T-helper 1 cell treated with Interleukin-12 subunit alpha and Interleukin-12 subunit beta and Interleukin-4 antibody, amounts not matched to agents 30 ng/mL and 1 ng/mL, for 36 hours (primary cell): Measurements from ENCODE around the gene CEP126. TPM values are rescaled to one million over a fixed set of nuclear protein-coding genes. Genes with fewer than 3 reads are reported as not detected.

Source experiments
- intact Hi-C: fragments of 100-400 bp; cut with micrococcal nuclease; formaldehyde crosslinking; loops from one replicate; pipeline ENCODE4 v1.15.1; 2024
- total RNA-seq: library from RNA; stranded (reverse); gene quantifications from 2 replicates; pipeline ENCODE4 v1.2.3, GENCODE V29; 2022

Gene CEP126
- total RNA-seq = 0.27 and 0.37 TPM in 2 replicates

DNA sequence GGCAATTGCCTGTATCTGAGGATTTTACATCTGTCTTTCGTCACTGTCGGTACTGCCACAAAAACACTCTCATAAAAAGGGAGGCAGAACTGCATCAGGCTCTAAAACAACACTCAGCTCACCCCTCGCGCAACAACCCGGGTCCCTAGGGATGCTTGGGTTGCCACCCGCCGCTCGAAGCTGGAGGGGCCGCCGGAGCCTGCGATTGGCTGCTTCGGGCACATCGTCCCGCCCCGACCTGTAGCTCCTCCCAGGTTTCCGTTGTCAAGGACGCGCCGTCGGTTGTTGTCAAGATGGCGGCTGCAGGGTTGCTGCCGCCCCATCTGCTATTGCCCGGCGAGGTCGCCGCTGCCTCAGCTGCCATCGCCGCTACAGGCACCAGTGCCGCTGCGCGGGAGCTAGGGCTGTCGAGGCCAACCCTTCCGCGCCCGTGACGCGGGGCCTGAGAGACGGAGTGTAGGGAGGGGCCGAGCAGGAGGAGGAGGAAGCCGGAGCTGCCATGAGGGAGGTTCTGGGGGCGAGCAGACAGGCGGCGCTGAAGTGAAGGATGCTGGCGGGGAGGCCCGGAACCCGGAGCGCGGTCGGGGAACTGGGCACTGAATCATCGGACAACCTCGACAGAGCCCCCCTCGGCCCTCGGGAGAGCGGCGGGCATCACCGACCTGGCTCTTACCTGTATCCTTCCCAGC, at the start of gene CEP126:
Gene CEP126 (plus strand): TSS at position 273 of the 689 bp plus-strand sequence. CDS start 275 bp downstream, at position 548.
- intact Hi-C loops = loop anchor here (1.0 to 10.0 kb wide), 9 partner anchors 54 to 1194 kb away; partner anchors contain the start of genes BIRC2, BIRC3, DYNC2H1 and TMEM123

DNA sequence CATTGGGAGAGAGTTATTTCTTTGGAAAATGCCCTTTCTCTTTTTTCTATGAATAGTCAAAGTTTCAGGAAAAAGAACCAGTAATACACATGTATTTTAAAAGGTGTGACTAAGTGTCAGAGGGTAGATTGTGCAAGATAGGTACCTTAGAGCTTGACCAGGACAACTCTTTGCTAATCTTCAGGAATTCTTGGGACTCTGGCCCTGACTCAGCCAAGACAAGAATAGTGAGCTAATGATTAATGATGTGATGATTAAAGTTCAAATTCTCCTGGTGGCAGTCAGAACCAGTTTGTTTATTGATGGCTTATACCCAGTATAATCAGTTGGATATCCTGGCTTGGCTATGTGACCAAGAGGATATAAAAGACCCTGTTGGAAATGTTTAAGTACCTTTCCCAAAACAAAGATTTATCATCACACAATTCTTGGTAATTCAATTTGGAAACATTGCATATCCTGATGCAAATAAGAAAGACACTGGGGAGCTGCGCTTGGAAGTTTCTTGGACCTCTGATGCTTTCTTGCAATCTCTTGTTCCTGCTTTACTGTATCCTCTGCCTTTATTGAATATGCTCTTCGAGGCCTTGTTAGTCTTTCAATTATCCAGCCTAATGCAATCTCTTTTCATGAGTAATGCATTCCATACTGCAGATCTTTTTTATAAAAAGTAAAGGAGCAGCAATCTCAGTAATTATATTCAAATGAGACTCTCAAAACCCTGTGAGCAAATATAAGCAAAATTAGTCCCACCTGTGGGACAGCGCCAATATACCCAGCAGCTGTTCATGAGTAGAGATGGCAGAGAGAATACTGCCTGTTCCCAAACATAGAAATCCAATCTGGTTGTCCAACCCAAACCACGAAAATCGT, 48.0 kb upstream of the CEP126 start:
- intact Hi-C loops = no loop called here

GRCh38 chr11:101867951-101868350, 46.9 kb upstream of the CEP126 start:
- intact Hi-C loops = no loop called here

DNA sequence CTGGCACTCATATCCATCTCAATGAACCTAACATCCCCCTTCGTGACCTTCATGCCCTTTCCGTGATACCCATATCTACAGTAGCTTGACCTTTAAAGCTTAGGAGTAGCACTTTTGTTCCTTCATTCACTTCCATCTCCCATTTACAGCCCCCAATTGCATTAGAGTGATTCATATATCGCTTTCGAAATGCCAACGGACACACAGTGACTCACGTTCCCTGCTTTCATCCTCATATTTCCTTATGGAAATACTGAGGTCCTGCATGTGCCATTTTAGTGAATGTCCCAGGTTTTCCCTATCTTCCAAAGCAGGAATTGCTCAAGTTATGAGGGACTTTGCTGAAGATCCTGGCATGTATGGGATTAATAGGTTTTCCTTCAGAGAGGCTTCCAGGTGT, 44.3 kb upstream of the CEP126 start:
- intact Hi-C loops = no loop called here

- intact Hi-C loops = no loop called here
Measured at GRCh38 chr11:101872171-101872882, 42.5 kb upstream of the CEP126 start.

GRCh38 chr11:101880222-101880621, 34.6 kb upstream of the CEP126 start:
- intact Hi-C loops = no loop called here

DNA sequence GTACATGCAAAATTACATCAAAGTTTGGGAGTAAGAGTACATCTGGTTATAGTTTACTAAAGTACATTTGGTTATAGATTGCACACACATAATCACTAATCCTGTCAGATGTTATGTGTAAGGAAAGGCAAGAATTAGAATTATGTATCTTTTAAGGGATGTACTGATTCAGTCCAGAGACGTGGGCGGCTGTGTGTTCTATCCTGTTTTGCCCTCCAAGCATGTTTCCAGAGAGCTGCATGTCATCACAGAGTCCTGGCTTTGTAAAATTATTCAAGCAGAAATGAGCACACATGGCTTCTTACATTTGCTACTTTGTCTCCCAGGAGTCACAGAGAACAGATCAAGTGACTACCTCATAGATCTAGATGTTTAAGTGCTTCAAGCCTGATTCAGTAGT, 33.2 kb upstream of the CEP126 start:
- intact Hi-C loops = no loop called here

GRCh38 chr11:101885631-101886030, 29.2 kb upstream of the CEP126 start:
- intact Hi-C loops = no loop called here

DNA sequence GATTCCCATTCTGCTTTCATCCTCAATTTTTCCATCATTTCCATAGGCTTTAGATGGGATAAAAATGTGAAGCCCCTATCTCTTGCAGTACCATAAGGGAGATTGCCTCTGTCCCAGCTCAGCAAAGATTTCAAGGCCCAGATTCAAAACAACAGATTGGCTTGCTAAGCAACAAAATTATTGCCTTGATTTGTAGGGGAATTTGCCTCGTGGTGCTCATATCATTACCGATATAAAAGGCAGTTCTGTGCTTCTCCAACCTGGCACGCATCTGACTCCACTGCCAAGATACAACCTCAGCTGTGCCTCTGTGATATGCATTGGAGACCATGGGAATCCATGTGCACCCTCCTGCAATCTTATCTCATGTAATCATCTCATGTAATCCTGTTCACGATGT, 25.0 kb upstream of the CEP126 start:
- intact Hi-C loops = no loop called here

DNA sequence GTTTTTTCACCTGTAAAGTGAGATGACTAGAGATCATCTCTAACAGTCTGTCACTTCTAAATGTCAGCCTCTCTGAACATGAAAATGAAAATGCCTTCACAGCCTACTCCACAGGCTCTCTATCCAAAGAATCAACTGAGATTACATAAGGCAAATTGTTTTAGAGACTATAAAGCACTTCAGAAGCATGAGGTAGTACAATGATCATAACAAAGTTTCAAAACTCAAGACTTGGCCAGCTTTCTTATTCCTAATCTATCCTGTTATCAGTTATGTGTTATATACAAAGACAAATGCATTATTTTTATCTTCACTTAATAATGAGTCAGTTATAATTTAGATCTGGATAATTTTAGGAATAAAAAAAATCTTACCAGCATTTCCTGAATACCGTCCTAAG, 20.3 kb upstream of the CEP126 start:
- intact Hi-C loops = no loop called here

GRCh38 chr11:101907815-101908214, 7.0 kb upstream of the CEP126 start:
- intact Hi-C loops = no loop called here

GRCh38 chr11:101909087-101909486, 5.7 kb upstream of the CEP126 start:
- intact Hi-C loops = no loop called here

- intact Hi-C loops = loop anchor here (10.0 kb wide), 3 partner anchors 402 to 1122 kb away; partner anchors contain the start of genes BIRC2 and BIRC3
Measured at GRCh38 chr11:101912823-101913284, 2.0 kb upstream of the CEP126 start.

- intact Hi-C loops = loop anchor here (2.0 to 10.0 kb wide), 6 partner anchors 53 to 1121 kb away; partner anchors contain the start of genes BIRC2, BIRC3 and TMEM123
Measured at GRCh38 chr11:101913656-101914055, 1.2 kb upstream of the CEP126 start.

- intact Hi-C loops = loop anchor here (2.0 to 10.0 kb wide), 6 partner anchors 54 to 1120 kb away; partner anchors contain the start of genes BIRC2, BIRC3 and TMEM123
Measured at GRCh38 chr11:101914341-101914737, 471 bp upstream of the CEP126 start.

DNA sequence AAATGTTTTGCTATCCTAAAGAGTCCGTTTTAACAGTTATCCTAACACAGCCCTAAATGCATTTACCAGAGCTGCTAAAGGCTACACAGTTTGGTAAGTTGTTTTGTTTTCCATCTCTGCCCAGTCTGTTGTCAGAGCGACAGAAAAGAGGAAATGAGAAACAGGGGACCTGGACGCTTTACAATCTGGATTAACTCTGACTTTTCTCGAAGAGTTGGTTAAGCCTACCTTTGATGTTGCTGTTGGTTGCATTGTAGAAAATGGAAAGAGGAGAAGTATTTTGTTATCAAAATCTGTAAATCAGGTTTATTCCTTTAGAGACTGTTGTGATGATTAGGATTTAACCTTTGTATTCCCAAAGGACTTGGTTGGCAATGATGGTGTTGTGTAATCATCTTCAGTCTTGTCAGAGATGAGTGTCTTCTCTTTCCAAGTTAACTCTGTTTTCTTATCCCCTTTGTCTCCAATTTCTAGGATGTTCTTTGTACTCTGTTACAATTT, 1.0 kb downstream of the CEP126 start:
- intact Hi-C loops = loop anchor here (1.0 to 10.0 kb wide), 9 partner anchors 55 to 1193 kb away; partner anchors contain the start of genes BIRC2, BIRC3, DYNC2H1 and TMEM123

DNA sequence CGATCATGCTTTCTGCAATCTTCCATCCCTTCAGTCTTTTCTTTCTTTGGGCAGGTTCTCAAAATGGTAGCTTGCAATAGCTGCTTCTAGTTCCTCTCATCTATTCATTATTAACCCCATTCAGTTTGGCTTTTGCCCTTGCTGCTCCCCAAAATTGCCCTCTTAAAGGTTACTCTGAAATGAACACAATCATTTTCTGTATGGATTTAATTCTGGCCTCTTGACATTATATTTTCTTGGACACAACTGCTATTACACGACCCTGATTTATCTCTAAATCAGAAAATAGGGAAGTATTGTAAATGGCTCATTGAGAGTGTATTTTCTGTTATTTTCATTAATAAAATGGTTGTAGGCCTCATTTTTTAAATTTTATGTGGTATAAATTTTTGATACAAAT, 1.6 kb downstream of the CEP126 start, which contains the start of gene ANGPTL5:
Gene ANGPTL5 (minus strand): TSS at position 101 of the 400 bp plus-strand sequence. CDS start 8,613 bp downstream, outside the sequence.
- intact Hi-C loops = loop anchor here (5.0 to 10.0 kb wide), 4 partner anchors 196 to 1118 kb away; partner anchors contain the start of genes BIRC2, BIRC3 and YAP1

- intact Hi-C loops = loop anchor here (5.0 to 10.0 kb wide), 4 partner anchors 195 to 1118 kb away; partner anchors contain the start of genes BIRC2, BIRC3 and YAP1
Measured at GRCh38 chr11:101917226-101917625, 2.4 kb downstream of the CEP126 start.

- intact Hi-C loops = no loop called here
Measured at GRCh38 chr11:101920992-101921391, 6.2 kb downstream of the CEP126 start.

- intact Hi-C loops = no loop called here
Measured at GRCh38 chr11:101923554-101923953, 8.7 kb downstream of the CEP126 start.
